CD14-positive monocyte (primary cell): ENCODE results near the gene DYDC2. TPM values are rescaled to one million over a fixed set of nuclear protein-coding genes. Genes with fewer than 3 reads are reported as not detected.

Experiments used
- DNase-seq, 3 donors: peaks; one replicate each; pipeline ENCODE4 v3.0.0-alpha.2; 2011 to 2022
- H2AFZ ChIP-seq: 2 replicates; pipeline ENCODE4 v1.6.0; 2012; ENCODE audit warnings: mild to moderate bottlenecking, low read depth, low read length, inconsistent platforms; ENCODE audit not compliant: insufficient read depth, poor library complexity, severe bottlenecking
- H3K27ac ChIP-seq, 2 donors: 1 replicate in 1 of 2; 2 replicates in 1 of 2; pipeline ENCODE4 v1.5.1; 2012 to 2013; ENCODE audit warnings: low read length in 2 of 2, control low read depth in 1 of 2, inconsistent platforms in 1 of 2, low read depth in 1 of 2, mild to moderate bottlenecking in 1 of 2
- H3K27me3 ChIP-seq, 2 donors: one replicate each; pipeline versions ENCODE4 v1.6.0 to v1.6.1; 2011 to 2013; ENCODE audit warnings: low read length in 2 of 2; ENCODE audit not compliant: control insufficient read depth in 2 of 2, insufficient read depth in 2 of 2
- H3K36me3 ChIP-seq, 2 donors: replicated peaks in 1 of 2; 1 replicate in 1 of 2; 2 replicates in 1 of 2; pipeline versions ENCODE4 v1.5.1 to v1.6.1; 2012 to 2013; ENCODE audit warnings: low read length in 2 of 2, control low read depth in 1 of 2, inconsistent platforms in 1 of 2, mild to moderate bottlenecking in 1 of 2; ENCODE audit not compliant: insufficient read depth in 2 of 2, control insufficient read depth in 1 of 2
- H3K4me1 ChIP-seq, 2 donors: 1 replicate in 1 of 2; 2 replicates in 1 of 2; pipeline versions ENCODE4 v1.5.1 to v1.6.1; 2012 to 2013; ENCODE audit warnings: low read length in 2 of 2, control low read depth in 1 of 2, inconsistent platforms in 1 of 2, mild to moderate bottlenecking in 1 of 2, moderate library complexity in 1 of 2; ENCODE audit not compliant: insufficient read depth in 2 of 2, control insufficient read depth in 1 of 2
- H3K4me2 ChIP-seq: replicated peaks from 2 replicates; pipeline ENCODE3; 2012; ENCODE audit warnings: low read length, moderate library complexity, mild to moderate bottlenecking; ENCODE audit not compliant: poor library complexity, severe bottlenecking; ENCODE audit errors: extremely low read depth
- H3K4me3 ChIP-seq, 3 experiments: fragments of 200-600 bp in 1 of 3; sonication (generic) in 1 of 3; replicated peaks in 1 of 3; 1 replicate in 2 of 3; 2 replicates in 1 of 3; pipeline ENCODE4 v1.5.1; 2011 to 2013; ENCODE audit warnings: low read length in 3 of 3, mild to moderate bottlenecking in 3 of 3, control low read depth in 2 of 3, low read depth in 2 of 3, inconsistent platforms in 1 of 3, moderate library complexity in 1 of 3
- H3K79me2 ChIP-seq: 2 replicates; pipeline ENCODE4 v1.6.0; 2012; ENCODE audit warnings: mild to moderate bottlenecking, control low read depth, inconsistent platforms, low read length, moderate library complexity; ENCODE audit not compliant: insufficient read depth
- H3K9ac ChIP-seq: 2 replicates; pipeline ENCODE4 v1.6.0; 2017; ENCODE audit warnings: low read length, mild to moderate bottlenecking; ENCODE audit not compliant: insufficient read depth, poor library complexity, severe bottlenecking
- H3K9me3 ChIP-seq, 2 donors: replicated peaks in 1 of 2; 1 replicate in 1 of 2; 2 replicates in 1 of 2; pipeline versions ENCODE4 v1.5.1 to v1.6.1; 2012 to 2013; ENCODE audit warnings: low read length in 2 of 2, control low read depth in 1 of 2; ENCODE audit not compliant: control insufficient read depth in 1 of 2, insufficient read depth in 1 of 2
- H4K20me1 ChIP-seq: 2 replicates; pipeline ENCODE4 v1.6.0; 2012; ENCODE audit warnings: mild to moderate bottlenecking, low read length, control low read depth, moderate library complexity; ENCODE audit not compliant: insufficient read depth
- H3K27ac Mint-ChIP-seq, 7 donors: one replicate each; pipeline ENCODE4 v1.8.0; 2020; ENCODE audit warnings: mild to moderate bottlenecking in 7 of 7, mixed read lengths in 7 of 7, moderate library complexity in 6 of 7, inconsistent platforms in 2 of 7
- H3K27me3 Mint-ChIP-seq, 3 donors: one replicate each; pipeline ENCODE4 v1.8.0; 2021 to 2022; ENCODE audit warnings: low read depth in 3 of 3, mild to moderate bottlenecking in 3 of 3, mixed read lengths in 3 of 3, moderate library complexity in 3 of 3, inconsistent platforms in 1 of 3
- H3K36me3 Mint-ChIP-seq, 2 donors: one replicate each; pipeline ENCODE4 v1.8.0; 2020; ENCODE audit warnings: mixed read lengths in 2 of 2, inconsistent platforms in 1 of 2, mild to moderate bottlenecking in 1 of 2
- H3K4me1 Mint-ChIP-seq: one replicate; pipeline ENCODE4 v1.8.0; 2020; ENCODE audit warnings: mild to moderate bottlenecking, mixed read lengths
- H3K4me3 Mint-ChIP-seq, 2 donors: one replicate each; pipeline ENCODE4 v1.8.0; 2020; ENCODE audit warnings: mild to moderate bottlenecking in 2 of 2, mixed read lengths in 2 of 2, moderate library complexity in 1 of 2
- H3K9me3 Mint-ChIP-seq, 7 donors: one replicate each; pipeline ENCODE4 v1.8.0; 2020 to 2022; ENCODE audit warnings: mixed read lengths in 7 of 7, mild to moderate bottlenecking in 6 of 7, moderate library complexity in 6 of 7, inconsistent platforms in 2 of 7
- CTCF ChIP-seq: fragments of 200-600 bp; IDR thresholded peaks from one replicate; pipeline ENCODE4 v1.8.0; 2022; ENCODE audit warnings: antibody characterized with exemption, mild to moderate bottlenecking
- WGBS: methylation state at CpG from one replicate; pipeline ENCODE4 v1.1.5; 2013; ENCODE audit warnings: missing lambda C conversion rate; ENCODE audit not compliant: insufficient coverage; 5-methylcytosine and 5-hydroxymethylcytosine counted together
- intact Hi-C, 2 donors: fragments of 100-400 bp; cut with micrococcal nuclease; formaldehyde crosslinking; loops; one replicate each; pipeline versions ENCODE4 v1.15.0 to v1.15.1; 2023
- polyA plus RNA-seq, 3 donors: library from polyadenylated mRNA; depleted of rRNA in 1 of 3; unstranded in 2 of 3; stranded (reverse) in 1 of 3; fragments of 300-500 nt in 2 of 3; fragments of >200 nt in 1 of 3; fragmentation: Illumina TruSeq in 2 of 3; gene quantifications; 1 replicate in 2 of 3; 2 replicates in 1 of 3; pipeline ENCODE4 v1.2.3, GENCODE V29; 2012 to 2021

The DYDC2 gene
- polyA plus RNA-seq, 3 donors: not detected

- Histone ChIP-seq H3K4me3 (no peak overlapping the region), H3K9me3 (no peaks in the 10 kb centered on the region), H3K4me1 (no peaks in the 10 kb centered on the region), H3K27me3 (no peaks in the 10 kb centered on the region), H2AFZ (no peak overlapping the region), H3K4me2 (no peak overlapping the region), H3K27ac (no peak overlapping the region), H3K9ac (no peak overlapping the region), H4K20me1 (no peaks in the 10 kb centered on the region), H3K79me2 (no peaks in the 10 kb centered on the region), H3K36me3 (no peaks in the 10 kb centered on the region)
- 80% methylated on average over 4 of the region's 8 CpGs for WGBS
- no peaks in the 10 kb centered on the region for H3K36me3 Mint-ChIP-seq
- H3K27ac Mint-ChIP-seq: no peak overlapping the region
- peaks cover 0 to 3% (median 0%) of the 10 kb centered on the region in 7 donors for H3K9me3 Mint-ChIP-seq
- intact Hi-C loops: no loop called here
- H3K27me3 Mint-ChIP-seq: peaks cover 0 to 8% (median 7%) of the 10 kb centered on the region in 3 donors
- DNase-seq: no peak
- H3K4me3 Mint-ChIP-seq: no peak overlapping the region
- no peak for TF ChIP-seq CTCF
- H3K4me1 Mint-ChIP-seq: no peaks in the 10 kb centered on the region
These were observed 43.7 kb downstream of the DYDC2 start for GRCh38 chr10:80400136-80400804.

- no peak overlapping the region for H3K27ac ChIP-seq
- Mint-ChIP-seq H3K27ac (no peak overlapping the region), H3K4me1 (peaks cover 12% of the 10 kb centered on the region), H3K36me3 (peaks cover 0 to 10% of the 10 kb centered on the region in 2 donors), H3K27me3 (peaks cover 26 to 32% (median 29%) of the 10 kb centered on the region in 3 donors), H3K4me3 (no peak overlapping the region), H3K9me3 (peaks cover 0 to 3% (median 0%) of the 10 kb centered on the region in 7 donors)
- H3K9me3 ChIP-seq: no peaks in the 10 kb centered on the region
- H3K4me1 ChIP-seq: peaks cover 15 to 19% of the 10 kb centered on the region in 2 donors
- intact Hi-C loops: no loop called here
- H3K79me2 ChIP-seq: no peaks in the 10 kb centered on the region
- no peak overlapping the region for H3K4me2 ChIP-seq
- no peak overlapping the region for H3K4me3 ChIP-seq
- no peaks in the 10 kb centered on the region for H3K36me3 ChIP-seq
- no peak overlapping the region for H3K9ac ChIP-seq
- WGBS: no CpG with 5 or more reads among the region's 1 CpG
- no peaks in the 10 kb centered on the region for H4K20me1 ChIP-seq
- H2AFZ ChIP-seq: no peak overlapping the region
- peaks cover 0 to 28% of the 10 kb centered on the region in 2 donors for H3K27me3 ChIP-seq
- no peak for TF ChIP-seq CTCF
- DNase-seq: no peak
These were observed 48.5 kb downstream of the DYDC2 start for GRCh38 chr10:80405035-80405434.
